SIG-M5 (cell line): ENCODE data around the gene PI4K2A.
"Not testable (repeated sequence)": the region's sequence is repeated elsewhere in the genome, so short reads cannot be mapped to it uniquely, and the experiment has no call there.

ENCODE experiments used
- DNase-seq: peaks from one replicate; lab custom pipeline; 2025; lab: John Stamatoyannopoulos, UW

PI4K2A gene

DNA sequence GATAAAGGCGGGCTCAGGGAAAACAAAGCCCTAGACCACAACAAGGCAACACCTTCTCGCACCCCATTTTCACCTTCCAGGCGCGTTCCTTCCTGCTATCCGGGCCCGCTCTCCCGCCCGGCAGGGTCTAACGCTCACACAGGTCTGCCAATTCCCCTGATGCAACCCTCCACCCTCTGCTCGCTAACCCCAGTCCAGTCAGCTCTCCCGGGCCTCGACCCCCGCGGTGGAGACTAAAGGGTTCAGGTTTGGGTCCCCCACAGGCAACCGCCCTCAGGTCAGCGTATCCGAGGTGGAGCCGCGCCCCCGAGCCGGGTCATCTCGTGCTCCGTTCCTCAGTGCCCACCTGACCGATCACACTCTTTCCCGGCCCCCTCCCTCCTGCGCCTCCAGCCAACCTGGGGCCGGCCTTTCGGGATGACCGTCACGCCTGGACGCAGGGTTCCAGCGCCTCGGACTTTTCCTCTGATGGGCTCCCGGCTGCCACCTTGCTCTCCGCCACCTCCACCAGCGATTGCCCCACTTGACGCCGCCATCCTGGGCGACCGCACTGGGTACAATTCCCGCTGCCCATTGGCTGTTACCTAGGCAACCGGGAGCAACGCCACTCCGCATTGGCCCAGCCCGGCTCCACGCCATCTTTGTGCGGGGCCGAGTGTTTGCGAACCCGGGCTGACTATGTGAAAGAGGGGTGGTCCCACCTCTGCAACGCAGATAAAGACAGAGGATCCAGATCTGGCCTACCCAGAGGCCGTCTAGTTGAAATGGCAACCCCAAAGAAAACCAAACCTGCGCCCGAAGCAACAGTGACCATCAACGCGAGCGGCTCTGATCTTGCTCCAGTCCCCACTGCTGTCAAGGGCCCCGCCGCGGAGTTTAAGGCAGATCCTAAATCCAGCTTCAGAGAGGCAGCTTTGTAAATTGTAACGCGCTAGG is 7.3 kb upstream of the PI4K2A start, which contains the start of gene MORN4:
TSS of gene MORN4 (minus strand) at position 552 of the 936 bp plus-strand sequence. CDS start 13,847 bp downstream, outside the sequence.
- DNase-seq, result peak; percentile 52

DNA sequence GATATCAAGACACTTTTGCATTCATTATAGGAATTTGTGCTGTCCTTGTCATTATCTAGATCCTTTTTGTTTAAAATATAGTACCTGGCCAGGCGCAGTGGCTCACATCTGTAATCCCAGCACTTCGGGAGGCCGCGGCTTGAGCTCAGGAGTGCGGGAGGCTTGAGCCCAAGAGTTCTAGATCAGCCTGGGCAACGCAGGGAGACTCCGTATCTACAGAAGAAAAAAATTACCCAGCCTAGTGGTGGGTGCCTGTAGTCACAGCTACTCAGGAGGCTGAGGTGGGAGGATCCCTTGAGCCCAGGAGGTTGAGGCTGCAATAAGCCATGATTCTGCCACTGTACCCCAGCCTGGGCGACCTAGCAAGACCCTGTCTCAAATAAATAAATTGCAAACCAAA is 6.5 kb upstream of the PI4K2A start:
- DNase-seq, result no peak

DNA sequence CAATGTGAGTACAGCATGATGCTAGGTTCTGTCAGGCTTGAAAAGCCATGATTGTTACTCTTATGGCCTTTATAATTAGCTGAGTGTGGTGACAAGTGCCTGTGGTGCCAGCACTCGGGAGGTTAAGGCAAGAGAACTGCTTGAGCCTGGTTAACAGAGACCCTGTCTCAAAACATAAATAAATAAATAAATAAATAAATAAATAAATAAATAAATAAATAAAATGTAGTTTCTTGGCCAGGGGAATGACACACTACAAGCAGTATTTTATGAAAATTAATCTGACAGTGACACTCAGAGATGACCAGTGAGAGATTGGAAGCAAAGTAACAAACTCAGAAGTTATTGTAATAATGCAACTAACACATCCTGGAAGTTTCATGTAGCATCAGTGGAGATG is 4.9 kb upstream of the PI4K2A start:
- DNase-seq, result no peak

DNA sequence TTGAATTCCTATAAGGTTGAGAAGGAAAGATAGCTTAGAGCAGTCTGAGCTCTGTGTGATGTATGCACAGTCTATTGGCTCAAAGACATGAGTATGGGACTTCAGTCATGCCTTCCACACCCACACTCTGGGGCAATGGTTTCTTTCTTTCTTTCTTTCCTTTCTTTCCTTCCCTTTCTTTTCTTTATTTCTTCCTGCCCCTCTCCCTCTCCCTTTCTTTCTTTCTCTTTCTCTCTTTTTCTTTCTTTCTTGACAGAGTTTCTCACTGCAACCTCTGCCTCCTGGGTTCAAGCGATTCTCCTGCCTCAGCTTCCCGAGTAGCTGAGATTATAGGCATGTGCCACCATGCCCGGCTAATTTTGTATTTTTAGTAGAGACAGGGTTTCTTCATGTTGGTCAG is 1.4 kb upstream of the PI4K2A start:
- not testable (repeated sequence) for DNase-seq

DNA sequence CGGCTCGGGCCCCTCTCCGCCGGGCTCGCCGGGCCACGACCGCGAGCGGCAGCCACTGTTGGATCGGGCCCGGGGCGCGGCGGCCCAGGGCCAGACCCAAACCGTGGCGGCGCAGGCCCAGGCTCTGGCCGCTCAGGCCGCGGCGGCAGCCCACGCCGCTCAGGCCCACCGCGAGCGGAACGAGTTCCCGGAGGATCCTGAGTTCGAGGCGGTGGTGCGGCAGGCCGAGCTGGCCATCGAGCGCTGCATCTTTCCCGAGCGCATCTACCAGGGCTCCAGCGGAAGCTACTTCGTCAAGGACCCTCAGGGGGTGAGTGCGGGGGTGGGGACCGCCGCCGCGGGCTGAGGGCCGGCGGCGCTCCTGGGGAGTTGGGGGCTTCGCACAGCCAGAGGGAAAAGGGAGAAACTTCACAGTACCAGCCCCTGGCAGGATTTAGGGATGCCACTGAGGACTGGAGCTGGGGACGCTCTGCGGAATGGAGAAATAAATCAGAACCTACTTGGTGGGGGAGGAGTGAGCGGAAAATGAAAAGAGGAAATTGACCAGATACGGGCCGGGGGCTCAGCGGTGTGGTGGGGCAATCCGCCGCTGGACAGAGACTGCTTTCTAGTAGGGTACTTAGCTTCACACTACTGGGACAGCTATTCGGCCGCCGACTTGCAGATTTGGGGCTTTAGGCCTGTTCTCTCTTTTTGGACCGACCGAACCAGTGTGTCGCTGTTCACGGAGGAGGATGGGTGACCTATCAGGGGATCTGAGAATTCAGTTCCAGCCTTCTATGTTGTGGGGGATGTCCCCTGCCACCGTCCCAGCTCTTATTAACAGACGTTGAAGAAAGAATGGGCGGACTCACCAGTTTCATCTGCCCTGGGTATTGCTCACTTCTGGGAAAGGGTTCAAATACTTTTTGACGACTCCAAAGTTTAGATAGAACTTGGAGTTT is 669 bp downstream of the PI4K2A start:
- DNase-seq, result no peak

DNA sequence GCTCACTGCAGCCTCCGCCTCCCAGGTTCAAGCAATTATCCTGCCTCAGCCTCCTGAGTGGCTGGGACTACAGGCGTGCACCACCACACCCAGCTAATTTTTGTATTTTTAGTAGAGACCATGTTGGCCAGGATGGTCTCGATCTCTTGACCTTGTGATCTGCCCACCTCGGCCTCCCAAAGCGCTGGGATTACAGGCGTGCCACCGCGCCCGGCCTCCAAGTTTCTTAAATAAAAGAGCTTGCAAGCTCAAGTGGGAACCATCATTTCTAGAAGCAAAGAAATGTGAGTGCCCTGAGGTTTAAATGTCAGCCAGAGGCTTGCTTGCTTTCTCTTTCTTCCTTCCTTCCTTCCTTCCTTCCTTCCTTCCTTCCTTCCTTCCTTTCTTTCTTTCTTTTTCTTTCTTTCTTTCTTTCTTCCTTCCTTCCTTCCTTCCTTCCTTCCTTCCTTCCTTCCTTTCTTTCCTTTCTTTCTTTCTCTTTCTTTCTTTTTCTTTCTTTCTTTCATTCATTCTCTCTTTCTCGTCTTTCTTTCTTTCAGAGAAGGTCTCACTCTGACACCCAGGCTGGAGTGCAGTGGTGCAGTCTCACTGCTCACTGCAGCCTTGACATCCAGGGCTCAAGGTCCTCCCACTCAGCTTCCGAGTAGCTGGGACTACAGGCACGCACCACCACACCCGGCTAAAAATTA is 2.1 kb downstream of the PI4K2A start:
- not testable (repeated sequence) for DNase-seq

DNA sequence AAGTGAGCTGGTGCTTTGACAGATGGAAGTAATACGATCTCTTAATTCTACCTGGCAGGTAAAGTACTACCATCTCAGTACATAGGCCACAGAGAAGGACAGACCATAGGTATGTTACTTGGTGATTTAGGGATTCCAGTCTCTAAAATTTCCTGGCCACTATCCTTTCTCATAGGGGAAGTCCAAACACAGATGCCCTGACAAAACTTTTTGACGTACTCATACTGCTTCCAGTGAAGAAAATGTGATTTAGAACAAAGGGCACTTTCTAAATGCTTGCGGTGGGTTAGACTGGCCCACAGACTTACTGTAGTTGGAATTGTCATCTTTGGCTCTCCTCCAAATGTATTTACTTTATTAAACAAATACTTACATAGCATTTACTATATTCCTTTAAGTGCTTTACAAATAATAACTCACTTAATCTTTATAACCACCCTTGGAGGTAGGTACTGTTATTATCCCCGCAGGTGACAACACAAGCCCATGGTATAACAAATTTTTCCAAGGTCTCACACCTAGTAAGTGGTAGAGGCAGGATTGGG is 3.0 kb downstream of the PI4K2A start:
- DNase-seq, result no peak

DNA sequence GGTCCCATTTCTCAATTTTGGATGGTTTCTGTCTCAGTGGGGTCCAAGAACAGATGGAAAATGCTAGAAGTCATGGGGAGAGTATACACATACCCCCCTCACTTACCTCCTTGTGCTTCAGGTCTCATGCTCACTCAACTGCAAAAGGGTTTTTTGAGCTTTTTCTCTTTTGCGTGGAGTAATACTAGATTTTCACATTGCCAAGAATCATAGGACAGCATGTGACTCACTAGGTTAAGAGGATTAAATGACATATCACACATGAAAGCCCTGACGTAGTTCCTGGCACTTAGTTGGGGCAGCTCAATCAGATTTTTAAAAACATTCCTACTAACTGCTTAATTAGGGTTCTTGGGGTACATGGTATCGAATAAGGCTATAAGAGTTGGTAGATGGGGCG is 4.5 kb downstream of the PI4K2A start:
- no peak for DNase-seq

DNA sequence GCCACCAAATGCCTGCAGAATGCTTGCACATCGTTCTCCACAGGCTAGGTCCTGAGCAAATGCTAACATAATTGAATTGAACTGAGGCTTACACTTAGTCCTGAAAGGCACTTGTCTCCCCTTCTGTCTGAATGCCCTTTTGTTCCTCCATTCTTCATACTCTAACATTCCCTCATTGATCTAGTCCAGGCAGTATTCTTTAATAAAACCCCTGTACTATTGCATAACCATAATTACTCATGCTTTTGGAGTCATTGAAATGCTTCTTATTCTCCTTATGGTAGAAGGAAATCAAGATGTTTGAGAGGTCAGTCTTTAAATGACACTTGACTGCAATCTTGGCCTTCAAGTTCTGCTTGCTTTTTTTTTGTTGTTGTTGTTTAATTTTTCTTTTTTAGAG is 7.1 kb downstream of the PI4K2A start:
- DNase-seq, result no peak

DNA sequence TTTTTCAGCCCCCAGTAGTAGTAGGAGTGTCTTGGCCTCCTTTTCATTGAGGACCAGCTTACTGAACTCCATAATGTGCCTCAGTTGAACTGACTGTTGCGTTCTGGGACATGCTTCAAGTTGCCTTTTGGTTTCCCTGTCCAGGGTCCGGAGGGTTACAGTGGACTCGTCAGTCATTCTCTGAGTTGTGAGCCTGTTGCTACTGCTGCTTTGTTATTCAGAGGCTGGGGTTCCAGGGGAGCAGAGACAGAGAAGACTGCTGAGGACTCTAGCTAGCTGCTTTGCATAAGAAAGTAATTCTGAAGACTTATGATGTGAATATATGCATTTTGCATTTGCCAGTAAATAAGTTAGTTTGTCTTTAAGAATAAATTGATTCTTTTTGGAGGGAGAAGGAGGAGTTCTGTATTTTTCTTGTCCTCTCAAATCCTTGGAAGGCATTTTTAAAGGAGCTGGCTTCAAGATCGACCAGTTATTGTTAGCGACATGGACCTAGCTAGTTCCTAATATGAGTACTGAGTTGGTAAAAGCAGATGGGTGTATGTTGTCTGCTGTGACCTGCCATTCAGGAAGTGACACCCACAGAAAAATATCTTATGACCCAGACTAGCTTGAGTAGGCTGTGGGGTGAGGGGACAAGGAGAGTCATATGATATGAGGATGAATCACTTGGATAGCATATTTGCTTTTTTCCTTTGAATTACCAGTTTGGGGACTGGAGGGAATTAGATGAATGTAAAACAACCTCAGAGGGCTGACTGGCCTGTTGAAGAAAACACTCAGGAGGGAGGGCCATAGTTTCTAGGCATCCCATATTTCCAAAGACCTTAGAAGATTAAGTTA is 8.3 kb downstream of the PI4K2A start:
- no peak for DNase-seq

DNA sequence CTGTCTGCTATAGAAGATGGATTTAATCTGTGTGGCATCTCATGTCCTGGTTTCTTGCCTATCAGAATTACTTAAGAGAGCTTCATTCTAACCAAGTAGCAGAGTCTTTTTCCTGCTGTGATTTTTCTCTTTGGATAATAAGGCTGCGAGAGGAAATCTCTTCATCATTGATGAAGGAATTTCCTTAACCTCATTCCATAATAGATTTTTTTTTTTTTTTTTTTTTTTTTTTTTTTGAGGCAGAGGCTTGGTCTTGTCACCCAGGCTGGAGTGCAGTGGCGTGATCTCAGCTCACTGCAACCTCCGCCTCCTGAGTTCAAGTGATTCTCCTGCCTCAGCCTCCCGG is 8.9 kb downstream of the PI4K2A start:
- DNase-seq, result not testable (repeated sequence)

DNA sequence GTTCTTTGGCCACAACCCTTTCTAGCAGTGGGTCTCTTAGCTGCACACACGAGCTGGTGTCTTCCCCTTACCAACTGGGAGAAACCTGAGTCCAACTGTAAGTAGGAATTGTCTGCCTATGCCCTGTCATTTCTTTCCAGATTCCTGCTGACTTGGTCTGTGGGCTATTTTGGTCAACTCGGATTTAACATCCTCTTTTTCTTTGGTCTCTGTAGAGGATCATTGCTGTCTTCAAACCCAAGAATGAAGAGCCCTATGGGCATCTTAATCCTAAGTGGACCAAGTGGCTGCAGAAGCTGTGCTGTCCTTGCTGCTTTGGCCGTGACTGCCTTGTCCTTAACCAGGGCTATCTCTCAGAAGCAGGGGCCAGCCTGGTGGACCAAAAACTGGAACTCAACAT is 10.3 kb downstream of the PI4K2A start:
- no peak for DNase-seq

DNA sequence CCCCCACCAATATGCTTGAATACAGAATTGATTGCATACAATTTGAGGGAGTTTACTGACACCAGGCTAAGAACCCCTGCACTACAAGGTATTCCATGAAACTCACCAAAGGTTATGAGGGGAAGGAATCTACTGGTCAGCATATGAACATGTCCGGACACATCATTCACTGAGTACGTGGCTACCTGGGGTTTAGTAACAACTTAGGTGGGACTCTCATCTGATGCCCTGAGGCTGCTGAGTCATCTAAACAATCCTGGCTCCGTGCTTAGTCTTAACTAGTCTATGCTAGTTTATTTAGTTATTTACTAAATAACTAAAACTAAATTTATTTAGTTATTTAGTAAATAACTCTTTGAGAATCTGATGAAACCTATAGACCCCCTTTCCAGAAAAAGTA is 11.3 kb downstream of the PI4K2A start:
- DNase-seq, result no peak

DNA sequence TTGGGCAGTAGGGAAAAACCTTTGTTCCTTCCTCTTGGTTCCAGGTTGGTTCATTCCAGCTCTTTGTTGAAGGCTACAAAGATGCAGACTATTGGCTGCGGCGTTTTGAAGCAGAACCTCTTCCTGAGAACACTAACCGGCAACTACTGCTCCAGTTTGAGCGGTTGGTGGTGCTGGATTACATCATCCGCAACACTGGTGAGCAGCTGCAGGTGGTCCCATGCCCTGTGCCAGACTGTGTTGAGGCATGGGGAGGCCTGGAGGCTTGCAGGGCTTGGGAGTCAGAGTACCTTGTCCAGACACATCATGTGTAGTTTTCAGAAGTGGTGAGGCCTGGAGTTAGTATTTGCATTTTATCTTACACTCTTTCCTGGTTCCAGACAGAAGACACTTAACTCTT is 16.3 kb downstream of the PI4K2A start:
- DNase-seq, result no peak

DNA sequence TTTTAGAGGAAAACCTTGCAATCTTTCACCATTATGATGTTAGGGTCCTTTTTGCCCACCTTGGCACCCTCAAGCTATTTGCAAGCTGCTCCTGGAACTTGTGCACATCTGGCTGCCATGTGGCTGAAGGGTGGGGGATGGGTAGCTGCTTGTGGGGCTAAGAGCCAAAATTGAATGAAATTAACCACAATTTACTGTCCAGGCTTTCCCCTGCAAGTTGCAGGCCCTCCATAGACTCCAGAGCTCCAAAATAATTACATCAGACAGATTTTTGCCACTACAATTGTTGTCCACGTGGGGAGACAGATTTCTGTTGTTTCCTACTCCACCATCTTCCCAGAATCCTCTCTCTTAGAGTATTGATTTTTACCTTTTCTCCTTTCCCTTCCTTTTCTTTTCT is 19.1 kb downstream of the PI4K2A start:
- DNase-seq, result no peak

DNA sequence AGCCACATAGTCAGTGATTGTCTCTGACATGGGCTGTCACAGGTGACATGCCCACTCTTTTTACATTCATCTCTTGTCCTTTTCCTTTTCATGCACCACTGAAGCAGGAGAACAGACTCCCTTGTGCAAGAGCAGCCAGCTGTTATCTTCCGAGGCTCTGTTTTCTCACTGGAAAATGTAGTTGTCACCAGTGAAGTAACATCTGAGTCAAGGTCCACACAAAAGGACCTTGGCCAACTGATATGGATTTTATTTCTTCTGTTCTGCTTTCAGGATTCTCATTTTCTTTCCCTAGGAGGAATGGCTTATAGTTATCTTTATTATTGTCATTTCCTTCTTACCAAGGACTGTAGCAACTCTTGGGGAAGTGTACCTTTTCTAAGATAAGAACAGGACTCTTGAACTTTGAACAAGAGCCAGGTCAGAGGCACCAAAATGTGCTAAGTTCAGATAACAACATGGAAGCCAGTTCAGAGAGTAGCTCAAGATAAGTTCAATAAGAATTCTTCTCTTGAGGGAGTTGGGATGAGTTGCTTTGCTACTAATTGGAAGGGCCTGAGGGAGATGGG is 23.9 kb downstream of the PI4K2A start:
- no peak for DNase-seq

DNA sequence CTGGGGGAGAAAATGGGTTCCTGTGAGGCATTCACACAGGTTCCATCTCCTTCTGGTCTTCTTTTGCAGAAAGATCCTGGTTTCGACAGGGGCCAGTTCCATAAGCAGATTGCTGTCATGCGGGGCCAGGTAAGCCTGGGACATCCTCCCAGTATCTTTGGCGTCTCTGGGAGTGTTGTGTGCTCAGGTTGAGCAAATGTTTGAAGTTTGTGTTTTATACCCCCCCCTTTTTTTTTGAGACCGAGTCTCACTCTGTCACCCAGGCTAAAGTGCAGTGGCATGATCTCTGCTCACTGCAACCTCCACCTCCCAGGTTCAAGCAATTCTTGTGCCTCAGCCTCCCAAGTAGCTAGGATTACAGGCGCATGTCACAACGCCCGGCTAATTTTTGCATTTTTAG is 26.5 kb downstream of the PI4K2A start:
- no peak for DNase-seq

DNA sequence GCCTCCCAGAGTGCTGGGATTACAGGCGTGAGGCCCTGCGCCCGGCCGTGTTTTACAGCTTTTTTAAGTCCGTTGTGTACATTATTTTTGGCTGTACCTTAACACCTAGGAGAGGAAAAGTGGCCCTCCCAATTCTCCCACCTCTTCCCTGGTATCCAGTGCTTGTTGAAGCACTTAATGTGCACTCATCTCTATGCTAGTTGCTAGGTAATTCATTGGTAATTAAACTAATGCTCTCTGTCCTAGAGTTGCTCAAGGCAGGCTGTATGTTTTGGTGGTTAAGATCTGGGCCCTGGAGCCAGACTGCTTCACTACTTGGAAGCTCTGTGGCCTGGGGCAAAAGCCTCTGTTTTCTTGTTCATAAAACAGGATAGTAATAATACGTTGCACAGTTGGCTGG is 27.0 kb downstream of the PI4K2A start:
- no peak for DNase-seq

DNA sequence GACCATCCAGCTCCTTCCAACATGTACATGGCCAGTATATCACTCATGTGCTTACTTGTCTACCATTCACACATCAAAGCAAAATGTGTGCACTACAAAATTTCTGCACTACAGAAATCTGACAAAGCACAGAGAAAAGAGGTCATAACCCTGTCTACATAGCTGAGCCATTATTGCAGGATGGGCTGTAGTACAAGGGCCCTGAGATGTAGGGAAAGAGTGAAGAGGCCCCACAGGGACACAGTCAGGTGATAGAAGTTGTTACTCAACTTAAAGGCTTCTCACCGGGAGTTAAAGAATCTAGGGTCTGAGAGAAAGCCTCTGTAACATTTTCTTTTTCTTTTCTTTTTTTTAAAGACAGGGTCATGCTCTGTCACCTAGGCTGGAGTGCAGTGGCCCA is 29.1 kb downstream of the PI4K2A start:
- no peak for DNase-seq

DNA sequence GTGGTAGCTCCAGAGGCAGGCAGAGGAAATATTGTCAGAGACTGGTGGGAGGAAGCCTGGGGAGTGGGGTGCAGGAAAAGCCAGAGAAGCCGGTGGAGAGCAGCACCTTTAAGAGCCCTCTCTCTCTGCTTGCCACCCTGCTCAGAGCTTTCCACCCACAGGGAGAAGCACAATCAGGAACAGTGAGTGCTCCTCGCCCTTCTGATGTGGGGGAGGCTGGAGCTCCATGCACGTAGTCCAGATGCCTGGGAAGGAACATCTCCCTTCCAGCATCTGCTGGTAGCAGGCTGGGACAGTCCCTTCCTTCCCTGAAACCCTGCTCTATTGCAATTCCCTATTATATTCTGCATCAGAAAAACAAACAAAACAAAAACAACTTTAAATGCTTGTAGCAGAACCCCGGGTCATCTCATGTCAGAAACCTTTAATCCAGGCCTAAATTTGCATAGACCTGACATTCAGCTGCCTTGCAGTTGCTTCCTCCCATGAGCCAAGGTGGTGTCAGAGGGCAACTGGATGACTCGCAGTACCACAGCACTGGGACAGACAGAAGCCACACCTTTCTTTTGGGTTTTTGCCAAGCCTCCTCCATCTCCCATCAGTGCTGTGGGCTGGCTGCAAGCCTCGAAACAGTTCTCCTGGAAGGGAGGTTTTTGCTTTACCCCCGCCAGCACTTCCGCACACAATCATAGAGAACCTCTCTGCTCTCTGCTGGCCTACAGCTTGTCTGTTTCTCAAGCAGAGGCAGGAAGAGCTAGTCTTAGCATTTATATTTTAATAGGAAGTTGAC is 33.5 kb downstream of the PI4K2A start:
- DNase-seq, result no peak
